ENCODE results near the gene OBI1. TPM values are rescaled to one million over a fixed set of nuclear protein-coding genes. Genes with fewer than 3 reads are reported as not detected.

OBI1 gene
- total RNA-seq, 4 donors from 2014 or later = 5.3 to 10.6 (median 6.7) TPM

DNA sequence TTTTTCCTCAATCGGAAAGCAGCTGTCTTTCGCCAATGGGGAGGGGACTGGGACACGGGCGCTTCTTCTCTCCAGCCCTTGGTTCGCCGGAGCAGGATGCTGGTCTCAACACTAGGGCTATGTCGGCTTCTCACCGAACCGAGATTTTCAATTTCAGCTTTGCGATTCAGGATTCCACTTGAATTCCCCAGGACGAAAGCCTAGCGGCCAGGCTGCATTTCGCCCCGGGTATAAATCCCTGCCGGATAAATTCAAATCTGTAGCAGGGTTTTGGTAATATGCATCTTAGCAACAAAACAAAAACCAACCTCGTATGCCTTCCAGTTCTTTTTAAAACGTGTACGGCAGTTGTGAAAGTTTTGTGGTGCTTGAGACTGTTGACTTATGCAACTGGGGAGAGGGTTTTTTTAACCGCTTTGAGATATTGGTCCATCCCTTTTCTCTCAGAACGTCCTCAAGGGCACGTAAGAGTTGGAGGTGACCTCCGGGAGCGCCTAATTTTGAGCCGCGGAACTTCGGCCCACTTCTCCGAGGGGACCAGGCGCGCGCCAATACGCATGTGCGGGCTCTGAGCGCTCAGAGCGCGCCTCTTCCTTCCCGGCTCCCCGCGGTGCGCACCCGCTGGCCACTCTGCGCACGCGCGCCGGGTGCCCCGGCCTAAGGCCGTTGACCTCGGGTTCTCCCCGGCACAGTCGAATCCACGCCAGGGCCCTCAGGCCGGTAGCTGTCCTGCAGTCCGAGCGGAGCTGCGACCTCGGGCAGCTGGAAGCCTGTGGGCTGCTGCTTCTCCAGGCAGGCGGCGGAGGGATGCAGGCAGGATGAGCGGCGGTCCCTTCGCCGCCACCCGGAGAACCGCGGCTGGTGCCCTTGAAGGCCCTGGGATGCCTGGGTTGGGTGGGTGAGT is 63.2 kb downstream of the OBI1 start:
- peak overlapping the region; percentile 24 for H3K4me3 ChIP-seq
- TF ChIP-seq CTCF (IDR thresholded peaks at IDR 0.05) (no peak), EP300 (IDR thresholded peaks at IDR 0.05) (no peak), POLR2A (IDR thresholded peaks at IDR 0.05) (no peak), POLR2AphosphoS5 (IDR thresholded peaks at IDR 0.05) (no peak)
- H3K4me1 ChIP-seq = peaks cover 20% of the 10 kb centered on the region
- H3K36me3 ChIP-seq = no peaks in the 10 kb centered on the region
- no peaks in the 10 kb centered on the region for H3K9me3 ChIP-seq
- DNase-seq (ENCODE audit: low spot score in 2 of 2) = no peak
- H3K27ac ChIP-seq = no peak overlapping the region
- peaks cover 99% of the 10 kb centered on the region for H3K27me3 ChIP-seq
- WGBS = 10% methylated on average over 34 of the region's 65 CpGs

DNA sequence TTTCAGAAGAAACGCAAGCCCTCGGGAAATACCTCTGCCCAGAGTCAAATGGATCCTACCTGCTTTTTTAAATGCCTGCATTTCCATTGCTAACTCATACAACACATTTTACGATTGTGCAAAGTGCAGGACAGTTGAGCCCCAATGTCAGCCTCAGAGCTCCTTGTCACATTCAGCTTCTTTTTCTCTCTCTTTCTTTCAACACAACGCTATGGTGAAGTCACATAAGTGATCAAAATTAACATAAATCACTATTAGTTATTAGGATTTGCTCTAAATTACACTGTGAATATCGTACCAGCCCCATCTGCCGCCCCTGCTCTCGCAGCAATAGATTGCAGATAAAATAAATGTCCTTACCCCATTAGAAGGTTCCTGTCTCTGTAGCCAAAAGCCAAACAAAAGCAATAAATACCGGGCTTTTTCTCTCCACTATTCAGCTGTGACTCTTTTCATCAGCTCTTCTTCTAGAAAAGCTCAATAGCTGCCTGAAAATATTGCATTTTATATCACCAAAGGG is 64.4 kb downstream of the OBI1 start:
- H3K4me3 ChIP-seq = no peak overlapping the region
- 15% methylated on average over 8 of the region's 8 CpGs for WGBS
- H3K9me3 ChIP-seq = no peaks in the 10 kb centered on the region
- no peaks in the 10 kb centered on the region for H3K36me3 ChIP-seq
- no peak for TF ChIP-seq POLR2AphosphoS5 (IDR thresholded peaks at IDR 0.05)
- TF ChIP-seq EP300 (IDR thresholded peaks at IDR 0.05) = no peak
- no peak for TF ChIP-seq POLR2A (IDR thresholded peaks at IDR 0.05)
- no peak for TF ChIP-seq CTCF (IDR thresholded peaks at IDR 0.05)
- peaks cover 20% of the 10 kb centered on the region for H3K4me1 ChIP-seq
- peaks cover 99% of the 10 kb centered on the region for H3K27me3 ChIP-seq
- no peak for DNase-seq (ENCODE audit: low spot score in 2 of 2)
- H3K27ac ChIP-seq = no peak overlapping the region

- TF ChIP-seq POLR2A (IDR thresholded peaks at IDR 0.05) = no peak
- no peak for TF ChIP-seq EP300 (IDR thresholded peaks at IDR 0.05)
- H3K4me3 ChIP-seq = no peak overlapping the region
- no peak for DNase-seq (ENCODE audit: low spot score in 2 of 2)
- H3K9me3 ChIP-seq = no peaks in the 10 kb centered on the region
- 8% methylated on average over 29 of the region's 29 CpGs for WGBS
- H3K4me1 ChIP-seq = peaks cover 20% of the 10 kb centered on the region
- peaks cover 99% of the 10 kb centered on the region for H3K27me3 ChIP-seq
- no peak overlapping the region for H3K27ac ChIP-seq
- H3K36me3 ChIP-seq = no peaks in the 10 kb centered on the region
These were observed 65.1 kb downstream of the OBI1 start for GRCh38 chr13:78593652-78594455.

- Histone ChIP-seq H3K9me3 (no peaks in the 10 kb centered on the region), H3K27me3 (peaks cover 99% of the 10 kb centered on the region), H3K36me3 (no peaks in the 10 kb centered on the region), H3K4me3 (no peak overlapping the region), H3K4me1 (peaks cover 20% of the 10 kb centered on the region), H3K27ac (no peak overlapping the region)
- no peak for DNase-seq (ENCODE audit: low spot score in 2 of 2)
- 16% methylated on average over 13 of the region's 13 CpGs for WGBS
- TF ChIP-seq CTCF (IDR thresholded peaks at IDR 0.05) = no peak
- no peak for TF ChIP-seq POLR2AphosphoS5 (IDR thresholded peaks at IDR 0.05)
- no peak for TF ChIP-seq EP300 (IDR thresholded peaks at IDR 0.05)
- TF ChIP-seq POLR2A (IDR thresholded peaks at IDR 0.05) = no peak
These were observed 65.8 kb downstream of the OBI1 start for GRCh38 chr13:78593129-78593528.

- Histone ChIP-seq H3K9me3 (no peaks in the 10 kb centered on the region), H3K27ac (no peak overlapping the region), H3K36me3 (no peaks in the 10 kb centered on the region), H3K27me3 (peaks cover 99% of the 10 kb centered on the region), H3K4me3 (no peak overlapping the region), H3K4me1 (peaks cover 20% of the 10 kb centered on the region)
- no peak for TF ChIP-seq POLR2A (IDR thresholded peaks at IDR 0.05)
- WGBS = 13% methylated on average over 6 of the region's 6 CpGs
- no peak for DNase-seq (ENCODE audit: low spot score in 2 of 2)
These were observed 66.4 kb downstream of the OBI1 start for GRCh38 chr13:78592584-78592983.

DNA sequence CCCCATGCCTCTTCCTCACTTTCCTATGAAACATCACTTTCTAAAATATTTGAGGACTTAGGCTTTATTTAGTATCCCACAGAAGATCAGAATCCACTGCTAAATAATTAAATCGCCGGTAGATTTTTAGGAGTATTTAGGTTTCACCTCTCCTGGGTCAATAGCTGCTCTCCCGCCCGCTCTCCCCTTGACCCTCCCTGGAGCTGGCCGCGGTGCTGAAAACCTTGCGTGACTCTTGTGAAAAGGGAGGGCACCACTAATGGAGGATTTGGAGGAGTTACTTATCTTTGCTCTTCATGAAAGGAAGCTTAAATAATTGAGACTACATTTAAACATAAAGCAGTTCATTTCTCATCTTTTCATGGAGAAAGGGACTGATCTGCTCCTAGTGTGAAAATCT is 69.7 kb downstream of the OBI1 start:
- whole genome bisulfite sequencing = 11% methylated on average over 7 of the region's 7 CpGs
- Histone ChIP-seq H3K27me3 (peaks cover 86% of the 10 kb centered on the region), H3K4me1 (no peaks in the 10 kb centered on the region), H3K36me3 (no peaks in the 10 kb centered on the region), H3K9me3 (no peaks in the 10 kb centered on the region), H3K4me3 (no peak overlapping the region), H3K27ac (no peak overlapping the region)
- no peak for DNase-seq (ENCODE audit: low spot score in 2 of 2)
- TF ChIP-seq EP300 (IDR thresholded peaks at IDR 0.05) (no peak), CTCF (IDR thresholded peaks at IDR 0.05) (no peak), POLR2AphosphoS5 (IDR thresholded peaks at IDR 0.05) (no peak), POLR2A (IDR thresholded peaks at IDR 0.05) (no peak)
